Activated naive CD4-positive, alpha-beta T cell treated with anti-CD3 and anti-CD28 coated beads, Interleukin-2, amount 10 ng/mL, durations not matched to agents 7 days and 5 days (primary cell): Measurements from ENCODE around the gene STX16.

Source experiments
- CTCF ChIA-PET: fragments of 350-600 bp; sonication (Branson Sonifier 250); formaldehyde crosslinking; loops from one replicate; lab custom pipeline; 2021; ENCODE audit warnings: antibody characterized with exemption; lab: Charles Lee
- DNase-seq: peaks from one replicate; pipeline ENCODE4 v3.0.0-alpha.2; 2020
- H3K27ac Mint-ChIP-seq: one replicate; pipeline ENCODE4 v1.8.0; 2021; ENCODE audit warnings: mild to moderate bottlenecking, moderate library complexity, mixed read lengths
- H3K27me3 Mint-ChIP-seq: one replicate; pipeline ENCODE4 v1.8.0; 2021; ENCODE audit warnings: mild to moderate bottlenecking, mixed read lengths
- H3K36me3 Mint-ChIP-seq: one replicate; pipeline ENCODE4 v1.8.0; 2021; ENCODE audit warnings: mixed read lengths
- H3K4me1 Mint-ChIP-seq: one replicate; pipeline ENCODE4 v1.8.0; 2021; ENCODE audit warnings: mixed read lengths
- H3K4me3 Mint-ChIP-seq: one replicate; pipeline ENCODE4 v1.8.0; 2021; ENCODE audit warnings: mild to moderate bottlenecking, moderate library complexity, mixed read lengths
- H3K9me3 Mint-ChIP-seq: one replicate; pipeline ENCODE4 v1.8.0; 2021; ENCODE audit warnings: mixed read lengths

Gene STX16, protein sequence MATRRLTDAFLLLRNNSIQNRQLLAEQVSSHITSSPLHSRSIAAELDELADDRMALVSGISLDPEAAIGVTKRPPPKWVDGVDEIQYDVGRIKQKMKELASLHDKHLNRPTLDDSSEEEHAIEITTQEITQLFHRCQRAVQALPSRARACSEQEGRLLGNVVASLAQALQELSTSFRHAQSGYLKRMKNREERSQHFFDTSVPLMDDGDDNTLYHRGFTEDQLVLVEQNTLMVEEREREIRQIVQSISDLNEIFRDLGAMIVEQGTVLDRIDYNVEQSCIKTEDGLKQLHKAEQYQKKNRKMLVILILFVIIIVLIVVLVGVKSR

DNA sequence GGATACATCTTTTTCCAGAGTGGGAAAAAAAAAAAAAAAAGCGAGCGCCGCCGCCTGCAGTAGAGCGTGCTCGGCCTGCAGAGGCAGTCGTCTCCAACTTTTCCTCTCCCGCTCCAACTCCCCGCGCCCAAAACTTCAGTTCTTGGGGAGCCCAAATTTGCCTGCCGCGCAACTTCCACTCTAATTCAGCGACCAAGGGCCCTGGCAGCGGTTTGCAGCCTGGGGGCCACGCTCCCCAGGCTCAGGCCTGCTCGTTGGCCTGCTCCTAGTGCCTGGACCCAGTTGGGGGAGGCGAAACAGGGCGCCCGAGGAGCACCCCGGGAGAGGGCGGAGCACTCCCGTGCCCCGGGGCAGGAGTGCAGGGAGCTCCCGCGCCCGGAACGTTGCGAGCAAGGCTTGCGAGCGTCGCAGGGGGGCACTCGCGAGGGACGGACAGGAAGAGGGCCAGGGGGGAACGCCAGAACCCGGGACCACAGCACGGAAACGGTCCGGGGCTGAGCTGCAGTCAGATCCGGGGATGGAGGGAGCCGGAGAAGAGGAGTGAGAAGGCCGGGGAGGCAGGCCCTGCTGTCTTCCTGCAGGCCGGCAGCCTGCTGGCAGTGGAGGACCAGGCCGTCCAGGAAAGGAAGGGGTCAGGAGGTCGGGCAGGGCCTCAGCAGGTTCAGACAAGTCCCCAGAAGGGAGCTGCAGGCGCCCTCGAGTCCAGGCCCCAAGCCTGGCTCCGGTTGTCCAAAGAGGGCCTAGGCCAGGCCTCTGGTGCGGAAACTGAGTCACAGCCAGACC is at the start of gene STX16:
Gene STX16 (plus strand): TSS at position 508 of the 783 bp plus-strand sequence. CDS start 724 bp downstream, outside the sequence.
- peak; percentile 90 for DNase-seq
- H3K36me3 Mint-ChIP-seq = peaks cover 30% of the 10 kb centered on the region
- peaks cover 6% of the 10 kb centered on the region for H3K27me3 Mint-ChIP-seq
- H3K4me3 Mint-ChIP-seq = peak within 1 kb of the TSS; percentile 97
- peaks cover 32% of the 10 kb centered on the region for H3K4me1 Mint-ChIP-seq
- peak within 1 kb of the TSS; percentile 98 for H3K27ac Mint-ChIP-seq
- H3K9me3 Mint-ChIP-seq = no peaks in the 10 kb centered on the region
- CTCF ChIA-PET = interaction anchor here (0.6 to 3.7 kb wide), 20 partner anchors 9 to 417 kb away, joined by 3 to 22 read pairs (median 4); partner anchors contain the start of genes GNAS and GNAS-AS1

- Mint-ChIP-seq H3K27ac (no peak overlapping the region), H3K27me3 (peaks cover 6% of the 10 kb centered on the region), H3K9me3 (no peaks in the 10 kb centered on the region), H3K36me3 (no peaks in the 10 kb centered on the region), H3K4me1 (no peaks in the 10 kb centered on the region), H3K4me3 (no peak overlapping the region)
- no peak for DNase-seq
- CTCF ChIA-PET = no interaction called here
These were observed 49.0 kb upstream of the STX16 start for GRCh38 chr20:58602124-58602523.

- CTCF ChIA-PET = interaction anchor here (1.7 kb wide), 1 partner anchor 123 kb away, joined by 3 read pairs; no protein-coding TSS in a partner anchor
- H3K36me3 Mint-ChIP-seq = no peaks in the 10 kb centered on the region
- peaks cover 15% of the 10 kb centered on the region for H3K27me3 Mint-ChIP-seq
- H3K9me3 Mint-ChIP-seq = no peaks in the 10 kb centered on the region
- no peaks in the 10 kb centered on the region for H3K4me1 Mint-ChIP-seq
- no peak overlapping the region for H3K27ac Mint-ChIP-seq
- no peak overlapping the region for H3K4me3 Mint-ChIP-seq
- no peak for DNase-seq
These were observed 47.4 kb upstream of the STX16 start for GRCh38 chr20:58603721-58604120.

- Mint-ChIP-seq H3K9me3 (no peaks in the 10 kb centered on the region), H3K36me3 (no peaks in the 10 kb centered on the region), H3K27me3 (peaks cover 15% of the 10 kb centered on the region), H3K4me1 (no peaks in the 10 kb centered on the region), H3K4me3 (no peak overlapping the region), H3K27ac (no peak overlapping the region)
- DNase-seq = no peak
- CTCF ChIA-PET = interaction anchor here (1.7 kb wide), 1 partner anchor 124 kb away, joined by 3 read pairs; no protein-coding TSS in a partner anchor
These were observed 46.8 kb upstream of the STX16 start for GRCh38 chr20:58604128-58604881.

GRCh38 chr20:58605292-58606065 is 45.6 kb upstream of the STX16 start:
- no peak for DNase-seq
- Mint-ChIP-seq H3K27me3 (peaks cover 15% of the 10 kb centered on the region), H3K9me3 (no peaks in the 10 kb centered on the region)

GRCh38 chr20:58606184-58606583 is 44.9 kb upstream of the STX16 start:
- Mint-ChIP-seq H3K9me3 (no peaks in the 10 kb centered on the region), H3K4me3 (no peak overlapping the region), H3K4me1 (no peaks in the 10 kb centered on the region), H3K27me3 (peaks cover 15% of the 10 kb centered on the region), H3K36me3 (no peaks in the 10 kb centered on the region), H3K27ac (no peak overlapping the region)
- DNase-seq = no peak
- CTCF ChIA-PET = no interaction called here

More at GRCh38 chr20:58605292-58606065, 45.6 kb upstream of the STX16 start:
- H3K27ac Mint-ChIP-seq = no peak overlapping the region
- no peak overlapping the region for H3K4me3 Mint-ChIP-seq
- H3K4me1 Mint-ChIP-seq = no peaks in the 10 kb centered on the region
- H3K36me3 Mint-ChIP-seq = no peaks in the 10 kb centered on the region
- CTCF ChIA-PET = no interaction called here

GRCh38 chr20:58608096-58608840 is 42.8 kb upstream of the STX16 start:
- DNase-seq = no peak
- Mint-ChIP-seq H3K36me3 (no peaks in the 10 kb centered on the region), H3K4me3 (no peak overlapping the region), H3K4me1 (no peaks in the 10 kb centered on the region), H3K27ac (no peak overlapping the region), H3K9me3 (no peaks in the 10 kb centered on the region), H3K27me3 (peaks cover 15% of the 10 kb centered on the region)
- CTCF ChIA-PET = interaction anchor here (0.6 kb wide), 1 partner anchor 523 kb away, joined by 3 read pairs; no protein-coding TSS in a partner anchor

GRCh38 chr20:58609026-58609425 is 42.1 kb upstream of the STX16 start:
- Mint-ChIP-seq H3K9me3 (no peaks in the 10 kb centered on the region), H3K4me3 (no peak overlapping the region), H3K27ac (no peak overlapping the region), H3K4me1 (no peaks in the 10 kb centered on the region), H3K27me3 (peaks cover 15% of the 10 kb centered on the region), H3K36me3 (no peaks in the 10 kb centered on the region)
- CTCF ChIA-PET = no interaction called here
- DNase-seq = no peak

DNA sequence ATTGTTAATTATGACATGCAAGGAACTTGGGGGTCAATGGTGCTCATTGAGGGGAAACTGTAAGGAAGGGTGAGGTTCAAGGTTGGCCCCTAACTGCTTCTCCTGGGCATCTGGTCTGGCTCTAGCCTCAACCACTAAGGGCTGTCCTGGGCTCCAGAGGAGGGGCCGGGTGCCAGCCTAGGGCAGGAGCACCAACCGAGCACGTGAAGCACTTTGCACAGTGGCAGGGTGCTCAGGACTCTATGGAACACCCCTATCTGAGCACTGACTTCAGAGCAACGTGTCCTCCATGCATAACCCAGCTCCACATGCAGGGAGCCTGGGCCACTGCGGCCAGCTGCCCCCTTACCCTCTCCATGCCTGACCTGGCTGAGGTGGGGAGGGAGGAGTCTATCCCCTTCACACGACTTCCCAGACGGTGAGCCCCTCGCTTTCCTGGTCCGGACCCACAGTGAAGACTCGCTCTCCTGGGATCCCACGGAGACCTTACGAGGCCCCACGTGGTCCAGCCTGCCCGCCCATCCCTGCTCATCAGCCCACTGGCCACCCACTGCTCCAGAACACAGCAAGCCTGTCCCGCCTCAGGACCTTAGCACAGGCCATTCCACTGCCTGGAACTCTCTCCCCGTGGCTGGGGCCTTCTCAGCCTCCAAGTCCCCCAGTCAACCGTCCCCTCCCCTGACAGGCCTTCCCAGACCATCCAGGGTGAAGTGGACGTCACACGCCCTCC is 40.8 kb upstream of the STX16 start:
- Mint-ChIP-seq H3K27me3 (peaks cover 15% of the 10 kb centered on the region), H3K9me3 (no peaks in the 10 kb centered on the region), H3K27ac (no peak overlapping the region), H3K4me3 (no peak overlapping the region), H3K4me1 (no peaks in the 10 kb centered on the region), H3K36me3 (no peaks in the 10 kb centered on the region)
- CTCF ChIA-PET = no interaction called here
- DNase-seq = no peak

DNA sequence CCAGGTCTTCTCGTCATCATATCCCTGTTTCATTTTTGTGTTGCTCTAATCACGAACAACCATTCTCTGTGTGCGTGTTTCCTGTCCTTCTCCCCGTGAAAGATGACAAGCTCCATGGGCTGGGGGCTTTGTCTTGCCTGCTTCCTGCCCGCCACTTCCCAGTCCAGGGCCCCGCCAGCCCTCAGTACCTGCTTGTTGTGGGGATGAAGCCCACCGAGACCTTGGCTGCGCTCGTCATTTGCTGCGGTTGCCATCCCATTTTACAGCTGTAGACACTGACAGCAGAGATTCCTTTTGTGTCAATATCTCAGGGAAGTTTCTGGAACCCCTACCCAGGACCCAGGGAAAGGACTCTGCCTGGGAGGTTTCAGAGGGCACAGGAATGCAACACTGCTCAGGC is 40.3 kb upstream of the STX16 start:
- H3K4me3 Mint-ChIP-seq = no peak overlapping the region
- H3K36me3 Mint-ChIP-seq = no peaks in the 10 kb centered on the region
- H3K27me3 Mint-ChIP-seq = peaks cover 17% of the 10 kb centered on the region
- DNase-seq = no peak
- H3K4me1 Mint-ChIP-seq = no peaks in the 10 kb centered on the region
- H3K27ac Mint-ChIP-seq = no peak overlapping the region
- no peaks in the 10 kb centered on the region for H3K9me3 Mint-ChIP-seq
- CTCF ChIA-PET = no interaction called here

- no peaks in the 10 kb centered on the region for H3K9me3 Mint-ChIP-seq
- peaks cover 15% of the 10 kb centered on the region for H3K27me3 Mint-ChIP-seq
These were observed 39.6 kb upstream of the STX16 start for GRCh38 chr20:58611236-58612030.

More at GRCh38 chr20:58611236-58612030, 39.6 kb upstream of the STX16 start:
- CTCF ChIA-PET = interaction anchor here (1.5 kb wide), 1 partner anchor 24 kb away, joined by 3 read pairs; no protein-coding TSS in a partner anchor
- H3K4me1 Mint-ChIP-seq = no peaks in the 10 kb centered on the region
- DNase-seq = no peak
- no peak overlapping the region for H3K27ac Mint-ChIP-seq
- H3K36me3 Mint-ChIP-seq = no peaks in the 10 kb centered on the region
- no peak overlapping the region for H3K4me3 Mint-ChIP-seq
